ENCODE results near the gene CD164L2.
"Not testable (repeated sequence)": the region's sequence is repeated elsewhere in the genome, so short reads cannot be mapped to it uniquely, and the experiment has no call there.

The CD164L2 gene

GRCh38 chr1:27403931-27404330, 20.8 kb upstream of the CD164L2 start:
- no peak for DNase-seq

- no peak for DNase-seq
Measured at GRCh38 chr1:27403065-27403726, 20.1 kb upstream of the CD164L2 start.

DNA sequence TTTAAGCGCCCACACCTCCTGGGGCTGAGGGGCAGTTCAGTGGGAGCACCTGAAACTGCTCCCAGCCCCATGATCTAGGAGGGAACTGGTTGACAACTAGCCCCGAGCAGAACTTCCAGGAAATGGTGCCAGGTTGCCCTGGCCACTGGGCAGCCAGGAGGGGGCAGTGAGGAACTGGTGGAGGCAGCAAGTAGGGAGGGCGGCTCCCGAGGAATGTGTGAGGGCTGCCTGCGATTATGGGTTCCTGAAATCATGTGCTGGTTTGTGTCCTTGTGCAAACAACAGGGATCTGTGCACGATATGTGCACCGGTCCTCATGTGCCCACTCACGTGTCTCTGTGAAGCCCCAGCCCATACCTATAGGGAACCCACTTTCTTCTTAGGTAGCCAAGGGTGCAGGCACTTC, 19.2 kb upstream of the CD164L2 start:
- DNase-seq, result no peak

GRCh38 chr1:27400963-27401341, 17.8 kb upstream of the CD164L2 start:
- no peak for DNase-seq

GRCh38 chr1:27400082-27400962, 17.2 kb upstream of the CD164L2 start:
- no peak for DNase-seq

GRCh38 chr1:27399251-27400025, 16.3 kb upstream of the CD164L2 start:
- no peak for DNase-seq

- DNase-seq, result no peak
Measured at GRCh38 chr1:27398405-27399149, 15.4 kb upstream of the CD164L2 start.

DNA sequence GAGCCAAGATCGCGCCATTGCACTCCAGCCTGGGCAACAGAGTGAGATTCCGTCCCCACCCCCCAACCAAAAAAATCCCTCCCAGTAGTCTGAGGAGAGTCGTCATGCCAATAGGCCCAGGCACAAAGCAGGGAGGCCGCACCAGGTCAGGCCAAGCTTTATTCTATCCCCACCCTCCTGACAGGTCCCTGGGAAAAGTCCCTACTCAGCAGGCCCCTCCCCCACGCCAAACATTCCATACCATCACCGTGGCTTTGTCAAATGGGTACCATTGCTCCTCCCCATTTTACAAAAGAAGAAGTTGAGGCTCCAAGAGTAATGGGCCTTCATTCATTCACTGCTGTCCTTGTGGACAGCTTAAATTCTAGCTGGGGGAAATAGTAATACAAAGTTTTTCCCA, 14.6 kb upstream of the CD164L2 start:
- no peak for DNase-seq

DNA sequence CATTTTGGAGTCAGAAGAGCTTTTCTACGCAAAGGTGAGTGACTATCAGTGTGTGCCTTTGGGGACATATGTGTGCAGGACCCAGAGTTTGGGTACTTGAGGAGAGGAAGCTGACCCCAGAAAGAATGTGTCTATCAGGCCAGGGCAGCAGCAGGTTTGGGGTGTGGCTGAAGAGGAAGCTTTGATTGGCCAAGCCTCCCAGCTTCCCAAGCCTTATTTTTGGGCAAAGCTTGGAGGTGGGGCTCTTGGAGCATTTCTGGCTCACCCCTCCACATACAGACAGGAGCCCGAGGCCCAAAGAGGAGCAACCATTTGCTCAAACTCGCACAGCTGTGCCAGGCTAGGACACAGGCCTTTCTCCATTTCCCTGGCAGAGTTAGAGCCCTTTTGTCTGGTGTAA, 14.0 kb upstream of the CD164L2 start:
- DNase-seq, result no peak

DNA sequence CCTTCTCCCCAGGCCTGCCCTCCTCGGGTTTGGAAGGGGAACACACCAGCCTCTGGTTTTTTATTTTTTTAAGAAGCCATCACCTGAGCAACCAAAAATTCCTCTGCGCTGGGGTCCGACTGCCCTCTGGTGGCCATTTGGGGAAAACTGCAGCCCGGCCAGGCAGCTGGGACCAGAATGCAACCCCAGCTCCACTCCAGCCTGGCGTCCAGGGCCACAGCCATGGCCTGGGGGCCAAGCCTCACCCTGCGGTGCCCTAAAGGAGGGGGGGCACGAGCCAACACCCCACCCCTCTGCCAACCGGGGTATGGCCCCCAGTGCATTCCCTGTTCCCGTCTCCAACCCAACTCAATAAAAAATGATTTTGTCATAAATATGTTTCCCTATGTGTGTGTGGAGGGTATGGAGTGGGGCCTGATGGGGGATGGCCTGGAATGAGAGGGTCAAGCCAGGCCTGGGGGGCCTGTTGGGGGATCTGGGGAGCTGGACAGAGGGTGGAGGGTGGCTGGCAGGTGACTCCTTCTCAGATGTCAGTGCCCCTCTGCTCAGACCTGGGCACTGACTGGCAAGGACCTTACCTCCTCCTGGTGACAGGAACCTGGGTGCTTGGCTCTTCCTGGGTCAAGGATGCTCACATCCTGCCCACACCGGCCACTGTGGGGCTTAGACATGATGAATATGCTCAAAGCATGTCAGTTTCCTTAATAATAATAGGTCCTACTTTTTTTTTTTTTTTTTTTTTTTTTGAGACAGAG, 12.5 kb upstream of the CD164L2 start:
- DNase-seq, result peak; percentile 21

- DNase-seq, result no peak
Measured at GRCh38 chr1:27394925-27395324, 11.8 kb upstream of the CD164L2 start.

DNA sequence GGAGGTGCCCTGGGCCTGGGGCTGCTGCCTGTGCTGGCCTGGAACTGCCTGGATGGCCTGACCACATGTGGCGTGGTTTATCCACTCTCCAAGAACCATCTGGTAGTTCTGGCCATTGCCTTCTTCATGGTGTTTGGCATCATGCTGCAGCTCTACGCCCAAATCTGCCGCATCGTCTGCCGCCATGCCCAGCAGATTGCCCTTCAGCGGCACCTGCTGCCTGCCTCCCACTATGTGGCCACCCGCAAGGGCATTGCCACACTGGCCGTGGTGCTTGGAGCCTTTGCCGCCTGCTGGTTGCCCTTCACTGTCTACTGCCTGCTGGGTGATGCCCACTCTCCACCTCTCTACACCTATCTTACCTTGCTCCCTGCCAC, 11.1 kb upstream of the CD164L2 start:
- DNase-seq, result no peak

DNA sequence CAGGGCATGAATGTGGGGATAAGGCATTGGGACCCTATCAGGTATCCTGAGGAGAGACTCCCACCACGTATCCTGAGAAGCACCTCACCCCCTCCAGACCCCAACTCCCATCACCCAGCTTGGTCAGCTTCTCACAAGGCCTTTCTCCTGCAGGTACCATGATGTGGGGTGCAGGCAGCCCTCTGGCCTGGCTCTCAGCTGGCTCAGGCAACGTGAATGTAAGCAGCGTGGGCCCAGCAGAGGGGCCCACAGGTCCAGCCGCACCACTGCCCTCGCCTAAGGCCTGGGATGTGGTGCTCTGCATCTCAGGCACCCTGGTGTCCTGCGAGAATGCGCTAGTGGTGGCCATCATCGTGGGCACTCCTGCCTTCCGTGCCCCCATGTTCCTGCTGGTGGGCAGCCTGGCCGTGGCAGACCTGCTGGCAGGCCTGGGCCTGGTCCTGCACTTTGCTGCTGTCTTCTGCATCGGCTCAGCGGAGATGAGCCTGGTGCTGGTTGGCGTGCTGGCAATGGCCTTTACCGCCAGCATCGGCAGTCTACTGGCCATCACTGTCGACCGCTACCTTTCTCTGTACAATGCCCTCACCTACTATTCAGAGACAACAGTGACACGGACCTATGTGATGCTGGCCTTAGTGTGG, 10.6 kb upstream of the CD164L2 start:
- DNase-seq, result no peak

GRCh38 chr1:27392778-27393635, 9.9 kb upstream of the CD164L2 start:
- no peak for DNase-seq

- DNase-seq, result peak; percentile 84
Measured at GRCh38 chr1:27392096-27392777, 9.1 kb upstream of the CD164L2 start, which contains the start of gene GPR3. GPR3 (plus strand) TSS chr1:27392622; CDS start chr1:27393799, 1,177 bp downstream.

- no peak for DNase-seq
Measured at GRCh38 chr1:27391511-27392095, 8.5 kb upstream of the CD164L2 start.

DNA sequence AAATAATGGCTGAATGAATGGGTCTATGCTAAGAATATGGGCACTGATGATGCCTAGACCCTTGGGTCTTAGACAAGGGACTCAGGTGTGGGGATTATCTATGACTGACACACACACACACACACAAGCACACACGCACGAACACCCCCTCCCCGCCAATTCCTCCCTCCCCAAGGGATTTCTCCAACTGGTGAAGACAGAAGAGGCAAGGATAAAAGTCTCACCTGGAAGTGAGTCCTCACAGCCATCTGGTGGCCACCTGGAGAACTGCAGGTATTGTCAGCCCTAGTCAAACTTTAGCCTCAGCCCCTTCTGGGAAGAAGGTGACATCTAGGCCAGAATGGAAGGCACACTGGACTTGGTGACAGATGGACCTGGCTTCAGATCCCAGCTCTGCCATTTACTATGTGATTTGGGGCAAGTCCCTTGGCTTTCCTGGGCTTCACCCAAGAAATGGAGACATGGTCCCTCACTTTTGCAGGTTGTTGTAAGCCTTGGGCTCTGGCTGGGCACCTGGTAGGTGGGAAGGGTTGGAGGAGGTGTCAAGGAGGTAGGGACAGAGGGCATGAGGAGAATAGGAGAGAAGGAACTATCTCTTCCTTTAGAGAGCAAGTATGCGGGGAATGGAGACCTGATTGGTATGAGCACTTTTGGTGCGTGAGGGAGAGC, 5.3 kb upstream of the CD164L2 start:
- no peak for DNase-seq

- not testable (repeated sequence) for DNase-seq
Measured at GRCh38 chr1:27384797-27385196, 1.7 kb upstream of the CD164L2 start.

- no peak for DNase-seq
Measured at GRCh38 chr1:27383661-27384060, 528 bp upstream of the CD164L2 start.

All from GOT3 (cell line).